ENCODE measurements around the gene MAX.
"Not testable (repeated sequence)": the region's sequence is repeated elsewhere in the genome, so short reads cannot be mapped to it uniquely, and the experiment has no call there.

MAX gene

GRCh38 chr14:65034021-65034420, 68.3 kb downstream of the MAX start:
- no peak overlapping the region for H3K27ac ChIP-seq
- no peak for TF ChIP-seq CTCF (conservative IDR thresholded peaks at IDR 0.05; ENCODE audit: low read depth)
- POLR2A ChIA-PET (ENCODE audit: low non-redundant PET), result no interaction called here
- no peak for DNase-seq (ENCODE audit: low spot score)
- CTCF ChIA-PET, result interaction anchor here (0.5 to 1.4 kb wide), 2 partner anchors 14 to 62 kb away, joined by 4 to 5 read pairs; no protein-coding TSS in a partner anchor

GRCh38 chr14:65033181-65033580, 69.1 kb downstream of the MAX start:
- CTCF ChIA-PET, result no interaction called here
- no peak for DNase-seq (ENCODE audit: low spot score)
- POLR2A ChIA-PET (ENCODE audit: low non-redundant PET), result no interaction called here

GRCh38 chr14:65032319-65032718, 70.0 kb downstream of the MAX start:
- no peak overlapping the region for H3K27ac ChIP-seq
- DNase-seq (ENCODE audit: low spot score), result no peak
- no peak for TF ChIP-seq CTCF (conservative IDR thresholded peaks at IDR 0.05; ENCODE audit: low read depth)
- POLR2A ChIA-PET (ENCODE audit: low non-redundant PET), result no interaction called here
- CTCF ChIA-PET, result no interaction called here

More at GRCh38 chr14:65033181-65033580, 69.1 kb downstream of the MAX start:
- H3K27ac ChIP-seq, result no peak overlapping the region
- no peak for TF ChIP-seq CTCF (conservative IDR thresholded peaks at IDR 0.05; ENCODE audit: low read depth)

GRCh38 chr14:65031321-65031720, 71.0 kb downstream of the MAX start:
- H3K27ac ChIP-seq; DNase-seq (ENCODE audit: low spot score); POLR2A ChIA-PET (ENCODE audit: low non-redundant PET): not testable (repeated sequence)
- CTCF ChIA-PET, result interaction anchor here (0.6 kb wide), 1 partner anchor 48 kb away, joined by 3 read pairs; no protein-coding TSS in a partner anchor

GRCh38 chr14:65028937-65029336, 73.4 kb downstream of the MAX start:
- no peak for TF ChIP-seq CTCF (conservative IDR thresholded peaks at IDR 0.05; ENCODE audit: low read depth)
- H3K27ac ChIP-seq, result no peak overlapping the region
- no peak for DNase-seq (ENCODE audit: low spot score)
- CTCF ChIA-PET, result no interaction called here
- POLR2A ChIA-PET (ENCODE audit: low non-redundant PET), result no interaction called here

- no peak for DNase-seq (ENCODE audit: low spot score)
- CTCF ChIA-PET, result interaction anchor here (0.7 kb wide), 1 partner anchor 762 kb away, joined by 3 read pairs; no protein-coding TSS in a partner anchor
- POLR2A ChIA-PET (ENCODE audit: low non-redundant PET), result no interaction called here
- TF ChIP-seq CTCF (conservative IDR thresholded peaks at IDR 0.05; ENCODE audit: low read depth), result no peak
- H3K27ac ChIP-seq, result no peak overlapping the region
Measured at GRCh38 chr14:65027127-65027799, 75.1 kb downstream of the MAX start.

- ChIA-PET POLR2A (ENCODE audit: low non-redundant PET) (no interaction called here), CTCF (interaction anchor here (0.6 to 0.7 kb wide), 2 partner anchors 74 to 761 kb away, joined by 3 to 5 read pairs; no protein-coding TSS in a partner anchor)
- H3K27ac ChIP-seq, result peak overlapping the region; percentile 21; the same call in 1 of the 2 replicates
- TF ChIP-seq CTCF (conservative IDR thresholded peaks at IDR 0.05; ENCODE audit: low read depth), result no peak
- no peak for DNase-seq (ENCODE audit: low spot score)
Measured at GRCh38 chr14:65026526-65026925, 75.8 kb downstream of the MAX start.
